ENCODE results near the gene ZNF679.
"Not testable (repeated sequence)": the region's sequence is repeated elsewhere in the genome, so short reads cannot be mapped to it uniquely, and the experiment has no call there.

The ZNF679 gene

DNA sequence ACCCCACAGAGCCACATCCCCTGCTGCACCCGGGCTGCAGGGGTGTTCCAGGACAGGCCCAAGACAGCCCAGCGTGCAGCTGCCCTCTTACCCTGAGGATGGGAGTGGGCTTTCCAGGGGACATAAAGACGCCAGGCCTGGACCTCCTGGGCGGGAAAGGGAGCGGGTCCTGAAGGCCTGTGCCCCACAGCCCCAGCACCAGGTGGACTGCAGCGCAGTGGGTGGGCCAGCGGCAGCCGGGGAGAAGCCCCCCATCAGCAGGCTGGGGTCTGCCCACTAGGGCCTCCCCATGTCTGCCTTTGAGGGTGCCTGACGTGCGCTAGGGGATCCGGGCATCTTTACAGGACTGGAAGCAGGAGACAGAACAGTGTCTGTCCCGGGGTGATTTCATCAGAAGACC is 43.9 kb upstream of the ZNF679 start:
- DNase-seq: no peak
- H3K36me3 ChIP-seq: no peaks in the 10 kb centered on the region
- TF ChIP-seq, protein P1, sequence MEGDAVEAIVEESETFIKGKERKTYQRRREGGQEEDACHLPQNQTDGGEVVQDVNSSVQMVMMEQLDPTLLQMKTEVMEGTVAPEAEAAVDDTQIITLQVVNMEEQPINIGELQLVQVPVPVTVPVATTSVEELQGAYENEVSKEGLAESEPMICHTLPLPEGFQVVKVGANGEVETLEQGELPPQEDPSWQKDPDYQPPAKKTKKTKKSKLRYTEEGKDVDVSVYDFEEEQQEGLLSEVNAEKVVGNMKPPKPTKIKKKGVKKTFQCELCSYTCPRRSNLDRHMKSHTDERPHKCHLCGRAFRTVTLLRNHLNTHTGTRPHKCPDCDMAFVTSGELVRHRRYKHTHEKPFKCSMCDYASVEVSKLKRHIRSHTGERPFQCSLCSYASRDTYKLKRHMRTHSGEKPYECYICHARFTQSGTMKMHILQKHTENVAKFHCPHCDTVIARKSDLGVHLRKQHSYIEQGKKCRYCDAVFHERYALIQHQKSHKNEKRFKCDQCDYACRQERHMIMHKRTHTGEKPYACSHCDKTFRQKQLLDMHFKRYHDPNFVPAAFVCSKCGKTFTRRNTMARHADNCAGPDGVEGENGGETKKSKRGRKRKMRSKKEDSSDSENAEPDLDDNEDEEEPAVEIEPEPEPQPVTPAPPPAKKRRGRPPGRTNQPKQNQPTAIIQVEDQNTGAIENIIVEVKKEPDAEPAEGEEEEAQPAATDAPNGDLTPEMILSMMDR (IDR thresholded peaks at IDR 0.05; ENCODE audit: low read depth, low read length): no peak

DNA sequence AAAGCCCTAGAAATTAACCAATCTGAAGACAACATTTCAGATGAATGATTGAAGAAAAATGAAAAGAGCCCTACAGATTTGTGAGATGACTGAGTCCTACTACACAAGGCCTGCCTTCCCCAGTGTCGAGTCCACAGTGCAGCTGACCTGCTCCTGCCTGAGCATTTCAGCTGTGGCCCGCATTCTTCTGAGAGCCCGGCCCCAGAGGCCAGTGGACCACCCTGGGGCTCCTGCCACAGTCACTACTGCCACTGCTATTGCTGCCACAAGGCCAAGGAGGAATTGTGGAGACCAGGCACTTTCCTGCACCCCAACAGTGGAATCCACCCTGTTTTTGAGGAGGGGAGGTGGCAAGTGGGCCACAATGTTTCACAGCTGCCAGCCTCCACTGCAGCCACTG is 40.9 kb upstream of the ZNF679 start:
- no peaks in the 10 kb centered on the region for H3K36me3 ChIP-seq
- H3K4me3 ChIP-seq (ENCODE audit: low read depth, low read length): no peak overlapping the region

More for the DNA sequence above, 43.9 kb upstream of the ZNF679 start:
- H3K9me3 ChIP-seq (ENCODE audit: severe bottlenecking): no peaks in the 10 kb centered on the region
- no peak overlapping the region for H3K27ac ChIP-seq
- H3K4me3 ChIP-seq (ENCODE audit: low read depth, low read length): no peak overlapping the region
- H3K27me3 ChIP-seq (ENCODE audit: insufficient read depth, low read depth, severe bottlenecking): no peaks in the 10 kb centered on the region

DNA sequence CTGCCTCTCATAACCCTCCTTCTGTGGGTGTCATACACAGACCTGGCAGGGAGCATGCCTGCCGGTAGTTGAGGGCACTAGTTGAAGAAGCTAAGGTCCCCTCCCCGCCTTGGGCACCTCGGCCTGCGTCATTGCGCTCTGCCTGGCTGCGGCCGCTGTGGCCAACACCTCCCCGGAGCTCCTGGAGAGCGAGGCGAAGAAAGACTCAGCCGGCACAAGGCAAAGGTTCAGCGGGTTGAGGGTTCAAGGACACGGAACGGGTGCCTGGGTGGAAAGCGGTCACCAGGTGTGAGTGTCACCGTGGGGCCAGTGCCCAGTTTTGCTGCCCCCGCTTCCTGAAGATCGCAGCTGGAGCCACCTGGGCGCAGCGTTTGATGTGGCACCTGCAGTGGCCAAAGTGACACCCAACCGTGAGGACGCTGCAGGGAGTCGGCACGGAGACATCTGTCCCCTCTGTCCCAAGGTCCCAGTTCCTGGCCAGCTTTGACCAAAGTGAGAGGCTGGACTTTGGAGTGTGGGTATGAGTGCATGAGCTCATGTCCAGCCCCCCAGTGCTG is 36.0 kb upstream of the ZNF679 start:
- TF ChIP-seq, protein P1 (IDR thresholded peaks at IDR 0.05; ENCODE audit: low read depth, low read length): no peak
- no peak for DNase-seq
- H3K9me3 ChIP-seq (ENCODE audit: severe bottlenecking): no peaks in the 10 kb centered on the region

More for the DNA sequence above, 40.9 kb upstream of the ZNF679 start:
- Histone ChIP-seq H3K27ac (no peak overlapping the region), H3K27me3 (ENCODE audit: insufficient read depth, low read depth, severe bottlenecking) (no peaks in the 10 kb centered on the region), H3K9me3 (ENCODE audit: severe bottlenecking) (no peaks in the 10 kb centered on the region)
- TF ChIP-seq, protein P1 (IDR thresholded peaks at IDR 0.05; ENCODE audit: low read depth, low read length): no peak
- DNase-seq: no peak

DNA sequence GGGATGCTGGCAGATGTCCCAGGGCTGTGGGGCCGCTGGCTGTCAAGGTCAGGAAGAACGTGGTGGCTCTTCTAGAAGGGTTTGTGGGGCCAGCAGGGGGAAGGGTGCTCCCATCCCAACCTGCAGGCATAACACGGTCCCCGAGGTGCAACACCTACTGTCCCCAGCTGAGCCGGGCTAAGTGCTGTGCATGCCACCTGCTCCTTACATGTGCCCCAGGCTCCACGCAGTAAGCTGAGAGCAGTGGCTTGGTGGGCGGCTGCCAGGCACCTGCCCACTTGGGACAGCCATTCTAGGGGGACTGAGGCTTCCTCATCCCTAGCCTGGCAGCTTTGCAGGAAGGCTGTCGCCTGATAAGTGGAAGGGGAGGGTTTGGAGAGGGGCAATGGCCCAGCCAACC is 35.5 kb upstream of the ZNF679 start:
- TF ChIP-seq, protein P1 (IDR thresholded peaks at IDR 0.05; ENCODE audit: low read depth, low read length): no peak
- no peaks in the 10 kb centered on the region for H3K36me3 ChIP-seq
- peaks cover 5% of the 10 kb centered on the region for H3K27me3 ChIP-seq (ENCODE audit: insufficient read depth, low read depth, severe bottlenecking)
- H3K9me3 ChIP-seq (ENCODE audit: severe bottlenecking): no peaks in the 10 kb centered on the region
- no peak overlapping the region for H3K4me3 ChIP-seq (ENCODE audit: low read depth, low read length)
- H3K27ac ChIP-seq: no peak overlapping the region
- DNase-seq: no peak

More for the DNA sequence above, 36.0 kb upstream of the ZNF679 start:
- Histone ChIP-seq H3K4me3 (ENCODE audit: low read depth, low read length) (no peak overlapping the region), H3K27ac (no peak overlapping the region), H3K36me3 (no peaks in the 10 kb centered on the region), H3K27me3 (ENCODE audit: insufficient read depth, low read depth, severe bottlenecking) (peaks cover 5% of the 10 kb centered on the region)

DNA sequence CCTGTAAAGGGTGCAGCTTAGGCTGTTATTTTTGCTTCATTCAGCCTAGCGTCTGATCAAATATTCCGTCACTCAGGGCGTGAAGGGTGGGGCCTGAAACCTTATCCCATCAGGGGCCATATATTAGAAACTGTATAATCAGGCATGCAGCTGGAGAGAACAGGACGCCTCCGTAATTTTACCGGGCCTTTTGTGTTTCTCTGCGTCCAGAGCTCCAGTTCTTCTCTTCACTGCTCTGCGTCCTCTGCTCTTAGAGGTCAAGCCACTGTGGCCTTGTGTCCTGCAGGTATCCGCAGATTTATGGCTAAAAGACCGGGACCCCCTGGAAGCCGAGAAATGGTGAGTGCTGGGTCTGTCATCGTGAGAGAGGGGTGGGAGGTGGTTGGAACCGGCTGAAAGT is 21.4 kb upstream of the ZNF679 start, which contains the start of gene ZNF735:
Gene ZNF735, plus strand, starts transcription at position 301 of the 400 bp plus-strand sequence. Its CDS starts 0 bp downstream, at position 301.
- Histone ChIP-seq H3K27ac (no peak within 1 kb of the TSS), H3K9me3 (ENCODE audit: severe bottlenecking) (peaks cover 4% of the 10 kb centered on the region), H3K4me3 (ENCODE audit: low read depth, low read length) (no peak within 1 kb of the TSS), H3K36me3 (no peaks in the 10 kb centered on the region), H3K27me3 (ENCODE audit: insufficient read depth, low read depth, severe bottlenecking) (no peaks in the 10 kb centered on the region)
- DNase-seq: no peak
- TF ChIP-seq, protein P1 (IDR thresholded peaks at IDR 0.05; ENCODE audit: low read depth, low read length): no peak

DNA sequence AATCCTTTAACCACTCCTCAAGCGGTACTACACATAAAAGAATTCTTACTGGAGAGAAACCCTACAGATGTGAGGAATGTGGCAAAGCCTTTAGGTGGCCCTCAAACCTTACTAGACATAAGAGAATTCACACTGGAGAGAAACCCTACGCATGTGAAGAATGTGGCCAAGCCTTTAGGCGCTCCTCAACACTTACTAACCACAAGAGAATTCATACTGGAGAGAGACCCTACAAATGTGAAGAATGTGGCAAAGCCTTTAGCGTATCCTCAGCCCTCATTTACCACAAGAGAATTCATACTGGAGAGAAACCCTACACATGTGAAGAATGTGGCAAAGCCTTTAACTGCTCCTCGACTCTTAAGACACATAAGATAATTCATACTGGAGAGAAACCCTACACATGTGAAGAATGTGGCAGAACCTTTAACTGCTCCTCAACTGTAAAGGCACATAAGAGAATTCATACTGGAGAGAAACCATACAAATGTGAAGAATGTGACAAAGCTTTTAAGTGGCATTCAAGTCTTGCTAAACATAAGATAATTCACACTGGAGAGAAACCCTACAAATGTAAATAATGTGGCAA is 8.5 kb upstream of the ZNF679 start:
- H3K36me3 ChIP-seq; H3K4me3 ChIP-seq (ENCODE audit: low read depth, low read length); DNase-seq; H3K27me3 ChIP-seq (ENCODE audit: insufficient read depth, low read depth, severe bottlenecking); H3K27ac ChIP-seq: not testable (repeated sequence)
- peaks cover 16% of the 10 kb centered on the region for H3K9me3 ChIP-seq (ENCODE audit: severe bottlenecking)

Data from WERI-Rb-1 (cell line).